Measurements from ENCODE around the gene UBAC2.

The UBAC2 gene

DNA sequence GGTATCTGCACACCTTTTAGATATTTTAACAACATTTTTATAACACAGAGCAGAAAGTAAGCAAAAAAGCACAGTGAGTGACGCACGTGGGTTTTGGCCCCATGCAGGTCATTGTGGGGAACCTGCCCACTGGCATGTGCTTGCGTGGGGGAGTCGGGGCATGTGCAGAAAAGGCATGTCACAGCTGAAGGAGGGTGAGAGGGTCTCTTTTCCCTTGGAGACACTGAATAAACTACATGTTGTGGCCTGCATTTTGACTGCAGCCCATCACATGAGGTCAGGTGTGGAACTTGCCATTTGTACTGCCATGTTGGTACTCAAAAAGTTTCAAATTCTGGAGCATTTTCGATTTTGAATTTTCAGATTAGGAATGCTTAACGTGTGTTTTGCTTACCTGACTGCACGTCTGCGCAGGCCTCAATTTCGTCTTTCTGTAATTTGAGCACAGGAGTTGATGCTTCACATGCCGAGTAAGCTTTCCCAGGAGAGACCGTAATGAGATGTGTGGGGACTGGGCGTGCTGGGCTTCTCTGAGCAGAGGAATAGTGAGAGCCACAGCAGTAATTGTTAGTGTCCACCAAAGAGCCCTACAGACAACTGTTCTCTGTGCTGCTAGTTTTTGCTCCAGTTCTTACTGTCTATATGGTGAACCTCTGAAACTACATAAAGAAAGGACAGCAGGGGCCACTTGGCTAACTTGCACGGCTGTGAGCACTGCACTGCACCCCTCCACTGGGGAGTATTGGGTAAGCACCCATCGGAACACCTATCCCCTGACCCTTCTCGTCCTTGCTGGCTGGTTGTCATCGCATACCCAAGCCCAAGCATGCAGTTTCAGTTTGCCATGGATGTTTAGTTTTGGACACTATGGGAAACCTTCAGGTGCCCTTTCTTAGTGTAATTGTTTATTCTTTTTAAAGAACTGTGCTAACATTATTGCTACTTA is 179.5 kb downstream of the UBAC2 start:
- Histone ChIP-seq H3K27me3 (no peaks in the 10 kb centered on the region), H3K9me3 (no peaks in the 10 kb centered on the region), H3K36me3 (no peaks in the 10 kb centered on the region), H3K4me1 (no peaks in the 10 kb centered on the region), H3K4me3 (ENCODE audit: low read depth, low read length) (no peak overlapping the region)
- TF ChIP-seq, protein P1, sequence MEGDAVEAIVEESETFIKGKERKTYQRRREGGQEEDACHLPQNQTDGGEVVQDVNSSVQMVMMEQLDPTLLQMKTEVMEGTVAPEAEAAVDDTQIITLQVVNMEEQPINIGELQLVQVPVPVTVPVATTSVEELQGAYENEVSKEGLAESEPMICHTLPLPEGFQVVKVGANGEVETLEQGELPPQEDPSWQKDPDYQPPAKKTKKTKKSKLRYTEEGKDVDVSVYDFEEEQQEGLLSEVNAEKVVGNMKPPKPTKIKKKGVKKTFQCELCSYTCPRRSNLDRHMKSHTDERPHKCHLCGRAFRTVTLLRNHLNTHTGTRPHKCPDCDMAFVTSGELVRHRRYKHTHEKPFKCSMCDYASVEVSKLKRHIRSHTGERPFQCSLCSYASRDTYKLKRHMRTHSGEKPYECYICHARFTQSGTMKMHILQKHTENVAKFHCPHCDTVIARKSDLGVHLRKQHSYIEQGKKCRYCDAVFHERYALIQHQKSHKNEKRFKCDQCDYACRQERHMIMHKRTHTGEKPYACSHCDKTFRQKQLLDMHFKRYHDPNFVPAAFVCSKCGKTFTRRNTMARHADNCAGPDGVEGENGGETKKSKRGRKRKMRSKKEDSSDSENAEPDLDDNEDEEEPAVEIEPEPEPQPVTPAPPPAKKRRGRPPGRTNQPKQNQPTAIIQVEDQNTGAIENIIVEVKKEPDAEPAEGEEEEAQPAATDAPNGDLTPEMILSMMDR (IDR thresholded peaks at IDR 0.05; ENCODE audit: low read depth, low read length): no peak
- no peak for DNase-seq

DNA sequence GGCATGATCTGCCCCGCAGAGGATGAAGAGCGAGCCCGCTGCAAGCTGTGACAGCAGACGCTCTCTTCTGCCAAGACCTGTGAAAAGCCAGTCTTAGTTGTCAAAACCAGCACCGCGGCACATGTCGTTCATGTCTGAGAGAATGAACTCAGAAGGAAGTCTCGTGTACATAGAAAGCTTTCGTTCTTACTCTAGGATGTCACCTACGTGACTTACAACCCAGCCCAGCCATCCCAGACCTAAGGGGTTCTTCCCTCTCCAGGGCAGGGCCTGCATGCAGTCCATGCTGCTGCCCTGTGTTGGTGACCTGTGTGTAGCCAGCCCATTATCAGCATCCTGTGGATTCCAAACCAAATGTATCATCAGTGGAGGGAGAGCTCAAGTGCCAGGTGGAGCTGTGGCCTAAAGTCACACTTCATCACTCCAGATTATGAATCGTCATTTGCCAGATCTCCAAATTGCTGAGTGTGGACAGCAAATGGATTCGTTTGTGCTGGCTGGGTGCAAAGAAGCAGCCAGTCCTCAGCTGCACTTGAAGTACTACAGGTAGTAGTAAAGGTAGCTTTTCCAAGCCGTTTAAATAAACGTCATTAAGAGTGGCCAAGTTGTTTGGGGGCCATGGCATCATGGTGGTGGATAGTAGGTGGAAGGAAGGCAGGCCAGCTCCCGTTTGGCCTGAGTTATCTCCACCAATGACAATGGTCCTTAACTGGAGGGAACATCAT is 180.4 kb downstream of the UBAC2 start:
- TF ChIP-seq, protein P1 (IDR thresholded peaks at IDR 0.05; ENCODE audit: low read depth, low read length): no peak
- Histone ChIP-seq H3K4me3 (ENCODE audit: low read depth, low read length) (no peak overlapping the region), H3K9me3 (no peaks in the 10 kb centered on the region), H3K36me3 (0 out of 2 replicates have a peak, but pooled peaks cover 5% of the 10 kb centered on the region), H3K27me3 (no peaks in the 10 kb centered on the region), H3K4me1 (no peaks in the 10 kb centered on the region)
- DNase-seq: no peak

DNA sequence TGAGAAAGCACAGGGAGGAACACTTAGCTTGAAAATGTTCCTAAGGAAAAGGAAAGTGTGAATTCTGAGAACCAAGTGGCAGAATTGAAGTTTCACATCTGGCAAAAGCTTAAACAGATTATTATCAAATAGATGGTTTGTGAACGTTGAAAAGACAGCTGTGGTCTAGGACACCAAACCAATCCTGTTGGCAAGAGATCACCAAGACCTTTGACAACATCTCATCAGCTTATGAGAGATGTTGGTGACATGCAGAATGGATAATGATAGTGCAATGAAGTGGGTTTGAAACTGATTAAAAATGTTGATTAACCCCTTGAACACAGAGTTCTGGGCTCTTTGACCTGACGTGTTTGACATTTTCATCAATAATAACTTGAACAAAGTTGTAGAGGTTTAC is 181.1 kb downstream of the UBAC2 start:
- DNase-seq: no peak
- H3K4me1 ChIP-seq: no peaks in the 10 kb centered on the region
- H3K4me3 ChIP-seq (ENCODE audit: low read depth, low read length): no peak overlapping the region
- H3K9me3 ChIP-seq: no peaks in the 10 kb centered on the region
- TF ChIP-seq, protein P1 (IDR thresholded peaks at IDR 0.05; ENCODE audit: low read depth, low read length): no peak
- peaks cover 8% of the 10 kb centered on the region; the same call in 1 of the 2 replicates for H3K36me3 ChIP-seq
- H3K27me3 ChIP-seq: no peaks in the 10 kb centered on the region

- TF ChIP-seq, protein P1 (IDR thresholded peaks at IDR 0.05; ENCODE audit: low read depth, low read length): no peak
- H3K4me1 ChIP-seq: no peaks in the 10 kb centered on the region
- no peak for DNase-seq
- no peaks in the 10 kb centered on the region for H3K27me3 ChIP-seq
- H3K4me3 ChIP-seq (ENCODE audit: low read depth, low read length): no peak overlapping the region
- H3K9me3 ChIP-seq: no peaks in the 10 kb centered on the region
- peaks cover 8% of the 10 kb centered on the region; the same call in 1 of the 2 replicates for H3K36me3 ChIP-seq
Measured at GRCh38 chr13:99382428-99383133, 181.9 kb downstream of the UBAC2 start.

- Histone ChIP-seq H3K36me3 (peaks cover 8% of the 10 kb centered on the region; the same call in 1 of the 2 replicates), H3K27me3 (no peaks in the 10 kb centered on the region), H3K4me3 (ENCODE audit: low read depth, low read length) (no peak overlapping the region), H3K9me3 (no peaks in the 10 kb centered on the region), H3K4me1 (no peaks in the 10 kb centered on the region)
- TF ChIP-seq, protein P1 (IDR thresholded peaks at IDR 0.05; ENCODE audit: low read depth, low read length): no peak
- DNase-seq: no peak
Measured at GRCh38 chr13:99383511-99383921, 182.9 kb downstream of the UBAC2 start.
